Stimulated activated naive B cell treated with anti-CD40 and anti-IgM and Interleukin-4, amounts not matched to agents 10 μg/mL and 1 μg/mL and 100 μg/mL, for 72 hours (primary cell): Measurements from ENCODE around the gene UBTD1.
A peak's percentile ranks its signal among the peaks of the same experiment; 100 is the strongest.
"Not testable (repeated sequence)": the region's sequence is repeated elsewhere in the genome, so short reads cannot be mapped to it uniquely, and the experiment has no call there.

Experiments
- ATAC-seq, 2 donors: fragments of 150-1000 bp; cut with Tn5 transposase; replicated peaks; 2 replicates each; pipeline ENCODE4 v1.10.0; 2021; ENCODE audit warnings: moderate library complexity in 1 of 2
- DNase-seq: peaks from one replicate; pipeline ENCODE4 v3.0.0; 2021
- H3K27ac Mint-ChIP-seq: one replicate; pipeline ENCODE4 v1.8.0; 2022; ENCODE audit warnings: mild to moderate bottlenecking, mixed read lengths
- H3K27me3 Mint-ChIP-seq, 2 donors: one replicate each; pipeline ENCODE4 v1.8.0; 2022; ENCODE audit warnings: mixed read lengths in 2 of 2
- H3K36me3 Mint-ChIP-seq, 2 donors: one replicate each; pipeline ENCODE4 v1.8.0; 2022; ENCODE audit warnings: mixed read lengths in 2 of 2, mild to moderate bottlenecking in 1 of 2
- H3K4me1 Mint-ChIP-seq, 2 donors: one replicate each; pipeline ENCODE4 v1.8.0; 2022; ENCODE audit warnings: mixed read lengths in 2 of 2, mild to moderate bottlenecking in 1 of 2
- H3K4me3 Mint-ChIP-seq, 2 donors: one replicate each; pipeline ENCODE4 v1.8.0; 2022; ENCODE audit warnings: mild to moderate bottlenecking in 2 of 2, mixed read lengths in 2 of 2, moderate library complexity in 1 of 2
- H3K9me3 Mint-ChIP-seq, 2 donors: one replicate each; pipeline ENCODE4 v1.8.0; 2022; ENCODE audit warnings: mixed read lengths in 2 of 2, mild to moderate bottlenecking in 1 of 2

The UBTD1 gene

GRCh38 chr10:97468162-97468561, 30.6 kb upstream of the UBTD1 start:
- ATAC-seq (no peak), DNase-seq (no peak)
- Mint-ChIP-seq H3K27ac (no peak overlapping the region), H3K4me3 (no peak overlapping the region), H3K9me3 (no peaks in the 10 kb centered on the region), H3K4me1 (no peaks in the 10 kb centered on the region), H3K27me3 (no peaks in the 10 kb centered on the region), H3K36me3 (peaks cover 17 to 27% of the 10 kb centered on the region in 2 donors)

GRCh38 chr10:97468781-97469180, 29.9 kb upstream of the UBTD1 start:
- not testable (repeated sequence) for H3K4me3 Mint-ChIP-seq, ATAC-seq, H3K9me3 Mint-ChIP-seq, H3K27me3 Mint-ChIP-seq, H3K4me1 Mint-ChIP-seq, DNase-seq, H3K27ac Mint-ChIP-seq
- peaks cover 20 to 25% of the 10 kb centered on the region in 2 donors for H3K36me3 Mint-ChIP-seq

- H3K27ac Mint-ChIP-seq, result no peak overlapping the region
- peaks cover 42 to 65% of the 10 kb centered on the region in 2 donors for H3K36me3 Mint-ChIP-seq
- no peak for DNase-seq
- no peak for ATAC-seq
- H3K4me3 Mint-ChIP-seq, result no peak overlapping the region
- H3K4me1 Mint-ChIP-seq, result no peaks in the 10 kb centered on the region
- H3K27me3 Mint-ChIP-seq, result no peaks in the 10 kb centered on the region
- H3K9me3 Mint-ChIP-seq, result no peaks in the 10 kb centered on the region
Measured at GRCh38 chr10:97474918-97475317, 23.8 kb upstream of the UBTD1 start.

- no peak overlapping the region for H3K4me3 Mint-ChIP-seq
- H3K27ac Mint-ChIP-seq, result no peak overlapping the region
- DNase-seq (no peak), ATAC-seq (no peak)
- peaks cover 46 to 65% of the 10 kb centered on the region in 2 donors for H3K36me3 Mint-ChIP-seq
- no peaks in the 10 kb centered on the region for H3K4me1 Mint-ChIP-seq
- no peaks in the 10 kb centered on the region for H3K27me3 Mint-ChIP-seq
- no peaks in the 10 kb centered on the region for H3K9me3 Mint-ChIP-seq
Measured at GRCh38 chr10:97475936-97476594, 22.7 kb upstream of the UBTD1 start.

- not testable (repeated sequence) for H3K4me3 Mint-ChIP-seq, H3K9me3 Mint-ChIP-seq, H3K27ac Mint-ChIP-seq, H3K27me3 Mint-ChIP-seq, DNase-seq, ATAC-seq, H3K4me1 Mint-ChIP-seq
- peaks cover 37 to 66% of the 10 kb centered on the region in 2 donors for H3K36me3 Mint-ChIP-seq
Measured at GRCh38 chr10:97479410-97479809, 19.3 kb upstream of the UBTD1 start.

- H3K4me1 Mint-ChIP-seq, result peaks cover 0 to 2% of the 10 kb centered on the region in 2 donors
- ATAC-seq (no peak), DNase-seq (no peak)
- H3K27ac Mint-ChIP-seq, result no peak overlapping the region
- H3K27me3 Mint-ChIP-seq, result no peaks in the 10 kb centered on the region
- no peak overlapping the region for H3K4me3 Mint-ChIP-seq
- H3K36me3 Mint-ChIP-seq, result peaks cover 36 to 61% of the 10 kb centered on the region in 2 donors
- H3K9me3 Mint-ChIP-seq, result no peaks in the 10 kb centered on the region
Measured at GRCh38 chr10:97479939-97480338, 18.8 kb upstream of the UBTD1 start.

- Mint-ChIP-seq H3K4me1 (peaks cover under 1 to 2% of the 10 kb centered on the region in 2 donors), H3K27me3 (no peaks in the 10 kb centered on the region), H3K36me3 (peaks cover 34 to 60% of the 10 kb centered on the region in 2 donors), H3K4me3 (no peak overlapping the region), H3K27ac (no peak overlapping the region), H3K9me3 (no peaks in the 10 kb centered on the region)
- no peak for ATAC-seq
- no peak for DNase-seq
Measured at GRCh38 chr10:97481071-97481470, 17.7 kb upstream of the UBTD1 start.

- H3K27ac Mint-ChIP-seq, result no peak overlapping the region
- peaks cover 27 to 50% of the 10 kb centered on the region in 2 donors for H3K36me3 Mint-ChIP-seq
- no peak for ATAC-seq
- DNase-seq, result no peak
- no peak overlapping the region for H3K4me3 Mint-ChIP-seq
- H3K9me3 Mint-ChIP-seq, result no peaks in the 10 kb centered on the region
- no peaks in the 10 kb centered on the region for H3K27me3 Mint-ChIP-seq
- peaks cover 5 to 7% of the 10 kb centered on the region in 2 donors for H3K4me1 Mint-ChIP-seq
Measured at GRCh38 chr10:97482381-97482780, 16.3 kb upstream of the UBTD1 start.

GRCh38 chr10:97483506-97483905, 15.2 kb upstream of the UBTD1 start:
- ATAC-seq (no peak), DNase-seq (no peak)
- Mint-ChIP-seq H3K36me3 (peaks cover 24 to 47% of the 10 kb centered on the region in 2 donors), H3K4me3 (no peak overlapping the region), H3K4me1 (peaks cover 7 to 11% of the 10 kb centered on the region in 2 donors), H3K27ac (no peak overlapping the region), H3K27me3 (no peaks in the 10 kb centered on the region), H3K9me3 (no peaks in the 10 kb centered on the region)

GRCh38 chr10:97483921-97484320, 14.8 kb upstream of the UBTD1 start:
- Mint-ChIP-seq H3K27me3 (no peaks in the 10 kb centered on the region), H3K27ac (no peak overlapping the region), H3K36me3 (peaks cover 25 to 47% of the 10 kb centered on the region in 2 donors), H3K4me1 (peaks cover 7 to 14% of the 10 kb centered on the region in 2 donors), H3K9me3 (no peaks in the 10 kb centered on the region), H3K4me3 (no peak overlapping the region)
- ATAC-seq, result no peak
- no peak for DNase-seq

- Mint-ChIP-seq H3K36me3 (peaks cover 19 to 39% of the 10 kb centered on the region in 2 donors), H3K4me3 (no peak overlapping the region), H3K9me3 (no peaks in the 10 kb centered on the region), H3K27ac (no peak overlapping the region), H3K27me3 (no peaks in the 10 kb centered on the region), H3K4me1 (peaks cover 11 to 31% of the 10 kb centered on the region in 2 donors)
- ATAC-seq (no peak), DNase-seq (no peak)
Measured at GRCh38 chr10:97485647-97486281, 13.0 kb upstream of the UBTD1 start.

GRCh38 chr10:97490592-97490991, 8.1 kb upstream of the UBTD1 start:
- Mint-ChIP-seq H3K9me3 (no peaks in the 10 kb centered on the region), H3K4me1 (peaks cover 17 to 48% of the 10 kb centered on the region in 2 donors), H3K27me3 (no peaks in the 10 kb centered on the region), H3K4me3 (peak overlapping the region; percentile 15 to 53), H3K36me3 (peaks cover 14 to 27% of the 10 kb centered on the region in 2 donors), H3K27ac (peak overlapping the region; percentile 82)
- ATAC-seq (peak; percentile 23 to 41), DNase-seq (no peak)

- ATAC-seq (no peak), DNase-seq (no peak)
- H3K36me3 Mint-ChIP-seq, result peaks cover 5 to 21% of the 10 kb centered on the region in 2 donors
- H3K27ac Mint-ChIP-seq, result no peak overlapping the region
- peaks cover 18 to 53% of the 10 kb centered on the region in 2 donors for H3K4me1 Mint-ChIP-seq
- no peak overlapping the region for H3K4me3 Mint-ChIP-seq
- no peaks in the 10 kb centered on the region for H3K9me3 Mint-ChIP-seq
- H3K27me3 Mint-ChIP-seq, result no peaks in the 10 kb centered on the region
Measured at GRCh38 chr10:97494151-97494550, 4.6 kb upstream of the UBTD1 start.

- Mint-ChIP-seq H3K27me3 (peaks cover 3% of the 10 kb centered on the region in 2 donors), H3K9me3 (no peaks in the 10 kb centered on the region), H3K4me1 (peaks cover 20 to 49% of the 10 kb centered on the region in 2 donors), H3K36me3 (peaks cover 5 to 21% of the 10 kb centered on the region in 2 donors), H3K27ac (no peak overlapping the region), H3K4me3 (no peak overlapping the region)
- ATAC-seq (no peak), DNase-seq (no peak)
Measured at GRCh38 chr10:97494863-97495506, 3.7 kb upstream of the UBTD1 start.
